GM12878 (cell line): Measurements from ENCODE around the gene TRIM45. TPM values are rescaled to one million over a fixed set of nuclear protein-coding genes. Genes with fewer than 3 reads are reported as not detected.

ENCODE experiments used
- LARP7 ChIP-seq: fragments of 450-650 bp; IDR thresholded peaks from 2 replicates; pipeline ENCODE4 v1.6.1; 2017; ENCODE audit warnings: mild to moderate bottlenecking
- NBN ChIP-seq: fragments of 450-650 bp; IDR thresholded peaks from 2 replicates; pipeline ENCODE4 v1.6.1; 2016
- SMAD1 ChIP-seq: fragments of 450-650 bp; IDR thresholded peaks from 2 replicates; pipeline ENCODE4 v1.6.1; 2018; ENCODE audit warnings: mild to moderate bottlenecking, low read depth; ENCODE audit not compliant: partially characterized antibody
- TCF12 ChIP-seq: IDR thresholded peaks from 2 replicates; pipeline ENCODE4 v1.6.1; 2011; ENCODE audit warnings: low read depth, mild to moderate bottlenecking, low read length
- polyA plus RNA-seq, 11 experiments: library from polyadenylated mRNA; depleted of rRNA in 4 of 11; unstranded in 6 of 11; stranded (reverse) in 5 of 11; fragments of >200 nt; fragmentation: Nextera tagmentation in 4 of 11; fragmentation: Illumina TruSeq in 1 of 11; extraction: Ambion mirVana in 4 of 11; extraction: Trizol in 1 of 11; gene quantifications; 1 replicate in 1 of 11; 2 replicates in 10 of 11; pipeline versions ENCODE4 v1.2.1 to v1.2.3, GENCODE V29; 2011 to 2016; ENCODE audit warnings: inconsistent platforms in 2 of 11, missing spikeins in 2 of 11, low read depth in 1 of 11
- total RNA-seq, 4 experiments: library from RNA; depleted of rRNA in 3 of 4; stranded (reverse); fragments of >200 nt in 3 of 4; fragmentation: Illumina TruSeq in 1 of 4; extraction: Trizol in 1 of 4; gene quantifications; 2 replicates each; pipeline versions ENCODE4 v1.2.1 to v1.2.3, GENCODE V29; 2013 to 2021
- TF ChIP-seq, protein P1 (sequence below): IDR thresholded peaks from 2 replicates; pipeline ENCODE4 v1.6.1; 2012; ENCODE audit warnings: improper control_type of control experiment, low read depth, low read length; ENCODE audit not compliant: insufficient replicate concordance
- TF ChIP-seq, protein P2 (sequence below): fragments of 450-650 bp; IDR thresholded peaks from 2 replicates; pipeline ENCODE4 v1.6.1; 2017; ENCODE audit warnings: mild to moderate bottlenecking
- TF ChIP-seq, protein P3 (sequence below): fragments of 150-350 bp; IDR thresholded peaks from 2 replicates; pipeline ENCODE4 v1.6.1; 2016; ENCODE audit warnings: low read depth, low read length
- TF ChIP-seq, protein P4 (sequence below): fragments of 450-650 bp; IDR thresholded peaks from 2 replicates; pipeline ENCODE4 v1.6.1; 2016; ENCODE audit warnings: mild to moderate bottlenecking
- TF ChIP-seq, protein P5 (sequence below): fragments of 450-650 bp; IDR thresholded peaks from 2 replicates; pipeline ENCODE4 v1.6.1; 2016; ENCODE audit warnings: mild to moderate bottlenecking
- TF ChIP-seq, protein P6 (sequence below): IDR thresholded peaks from 2 replicates; pipeline ENCODE4 v1.6.1; 2012; ENCODE audit warnings: low read depth, low read length, improper control_type of control experiment
- TF ChIP-seq, protein P7 (sequence below): fragments of 450-650 bp; formaldehyde crosslinking; IDR thresholded peaks from 2 replicates; pipeline ENCODE4 v1.5.0; 2022; ENCODE audit warnings: mild to moderate bottlenecking, missing genetic modification characterization

The TRIM45 gene
- total and polyA plus RNA-seq, 10 of the 15 experiments (the other 5 are each of a cell fraction or from before 2014, with no cell fraction given), result 0.31 to 0.86 (median 0.46) TPM

DNA sequence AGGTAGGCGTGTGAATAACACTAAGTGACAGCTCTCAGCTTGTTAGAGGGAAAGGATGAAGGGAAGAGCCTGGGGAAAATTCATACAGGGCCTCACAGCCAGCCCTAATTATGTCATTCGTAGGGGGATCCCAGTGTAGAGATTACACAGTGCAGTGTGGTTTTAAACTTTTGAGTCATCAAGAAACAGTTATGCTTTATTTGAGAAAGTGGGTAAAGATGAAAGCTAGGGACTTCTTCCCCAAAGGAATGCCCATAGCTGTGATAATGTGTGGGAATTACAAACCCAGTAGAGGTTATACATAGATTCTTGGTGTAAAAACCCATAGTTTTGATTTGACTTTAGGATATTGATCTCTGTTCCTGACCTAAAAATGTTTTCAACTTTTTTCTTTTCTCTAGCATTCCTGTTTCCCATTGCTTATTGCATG, 59.5 kb downstream of the TRIM45 start (continued):
- TF ChIP-seq, protein P1, sequence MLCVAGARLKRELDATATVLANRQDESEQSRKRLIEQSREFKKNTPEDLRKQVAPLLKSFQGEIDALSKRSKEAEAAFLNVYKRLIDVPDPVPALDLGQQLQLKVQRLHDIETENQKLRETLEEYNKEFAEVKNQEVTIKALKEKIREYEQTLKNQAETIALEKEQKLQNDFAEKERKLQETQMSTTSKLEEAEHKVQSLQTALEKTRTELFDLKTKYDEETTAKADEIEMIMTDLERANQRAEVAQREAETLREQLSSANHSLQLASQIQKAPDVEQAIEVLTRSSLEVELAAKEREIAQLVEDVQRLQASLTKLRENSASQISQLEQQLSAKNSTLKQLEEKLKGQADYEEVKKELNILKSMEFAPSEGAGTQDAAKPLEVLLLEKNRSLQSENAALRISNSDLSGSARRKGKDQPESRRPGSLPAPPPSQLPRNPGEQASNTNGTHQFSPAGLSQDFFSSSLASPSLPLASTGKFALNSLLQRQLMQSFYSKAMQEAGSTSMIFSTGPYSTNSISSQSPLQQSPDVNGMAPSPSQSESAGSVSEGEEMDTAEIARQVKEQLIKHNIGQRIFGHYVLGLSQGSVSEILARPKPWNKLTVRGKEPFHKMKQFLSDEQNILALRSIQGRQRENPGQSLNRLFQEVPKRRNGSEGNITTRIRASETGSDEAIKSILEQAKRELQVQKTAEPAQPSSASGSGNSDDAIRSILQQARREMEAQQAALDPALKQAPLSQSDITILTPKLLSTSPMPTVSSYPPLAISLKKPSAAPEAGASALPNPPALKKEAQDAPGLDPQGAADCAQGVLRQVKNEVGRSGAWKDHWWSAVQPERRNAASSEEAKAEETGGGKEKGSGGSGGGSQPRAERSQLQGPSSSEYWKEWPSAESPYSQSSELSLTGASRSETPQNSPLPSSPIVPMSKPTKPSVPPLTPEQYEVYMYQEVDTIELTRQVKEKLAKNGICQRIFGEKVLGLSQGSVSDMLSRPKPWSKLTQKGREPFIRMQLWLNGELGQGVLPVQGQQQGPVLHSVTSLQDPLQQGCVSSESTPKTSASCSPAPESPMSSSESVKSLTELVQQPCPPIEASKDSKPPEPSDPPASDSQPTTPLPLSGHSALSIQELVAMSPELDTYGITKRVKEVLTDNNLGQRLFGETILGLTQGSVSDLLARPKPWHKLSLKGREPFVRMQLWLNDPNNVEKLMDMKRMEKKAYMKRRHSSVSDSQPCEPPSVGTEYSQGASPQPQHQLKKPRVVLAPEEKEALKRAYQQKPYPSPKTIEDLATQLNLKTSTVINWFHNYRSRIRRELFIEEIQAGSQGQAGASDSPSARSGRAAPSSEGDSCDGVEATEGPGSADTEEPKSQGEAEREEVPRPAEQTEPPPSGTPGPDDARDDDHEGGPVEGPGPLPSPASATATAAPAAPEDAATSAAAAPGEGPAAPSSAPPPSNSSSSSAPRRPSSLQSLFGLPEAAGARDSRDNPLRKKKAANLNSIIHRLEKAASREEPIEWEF, result peak; percentile 93
- TF ChIP-seq, protein P2, sequence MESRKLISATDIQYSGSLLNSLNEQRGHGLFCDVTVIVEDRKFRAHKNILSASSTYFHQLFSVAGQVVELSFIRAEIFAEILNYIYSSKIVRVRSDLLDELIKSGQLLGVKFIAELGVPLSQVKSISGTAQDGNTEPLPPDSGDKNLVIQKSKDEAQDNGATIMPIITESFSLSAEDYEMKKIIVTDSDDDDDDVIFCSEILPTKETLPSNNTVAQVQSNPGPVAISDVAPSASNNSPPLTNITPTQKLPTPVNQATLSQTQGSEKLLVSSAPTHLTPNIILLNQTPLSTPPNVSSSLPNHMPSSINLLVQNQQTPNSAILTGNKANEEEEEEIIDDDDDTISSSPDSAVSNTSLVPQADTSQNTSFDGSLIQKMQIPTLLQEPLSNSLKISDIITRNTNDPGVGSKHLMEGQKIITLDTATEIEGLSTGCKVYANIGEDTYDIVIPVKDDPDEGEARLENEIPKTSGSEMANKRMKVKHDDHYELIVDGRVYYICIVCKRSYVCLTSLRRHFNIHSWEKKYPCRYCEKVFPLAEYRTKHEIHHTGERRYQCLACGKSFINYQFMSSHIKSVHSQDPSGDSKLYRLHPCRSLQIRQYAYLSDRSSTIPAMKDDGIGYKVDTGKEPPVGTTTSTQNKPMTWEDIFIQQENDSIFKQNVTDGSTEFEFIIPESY, result no peak
- TF ChIP-seq, protein P3, sequence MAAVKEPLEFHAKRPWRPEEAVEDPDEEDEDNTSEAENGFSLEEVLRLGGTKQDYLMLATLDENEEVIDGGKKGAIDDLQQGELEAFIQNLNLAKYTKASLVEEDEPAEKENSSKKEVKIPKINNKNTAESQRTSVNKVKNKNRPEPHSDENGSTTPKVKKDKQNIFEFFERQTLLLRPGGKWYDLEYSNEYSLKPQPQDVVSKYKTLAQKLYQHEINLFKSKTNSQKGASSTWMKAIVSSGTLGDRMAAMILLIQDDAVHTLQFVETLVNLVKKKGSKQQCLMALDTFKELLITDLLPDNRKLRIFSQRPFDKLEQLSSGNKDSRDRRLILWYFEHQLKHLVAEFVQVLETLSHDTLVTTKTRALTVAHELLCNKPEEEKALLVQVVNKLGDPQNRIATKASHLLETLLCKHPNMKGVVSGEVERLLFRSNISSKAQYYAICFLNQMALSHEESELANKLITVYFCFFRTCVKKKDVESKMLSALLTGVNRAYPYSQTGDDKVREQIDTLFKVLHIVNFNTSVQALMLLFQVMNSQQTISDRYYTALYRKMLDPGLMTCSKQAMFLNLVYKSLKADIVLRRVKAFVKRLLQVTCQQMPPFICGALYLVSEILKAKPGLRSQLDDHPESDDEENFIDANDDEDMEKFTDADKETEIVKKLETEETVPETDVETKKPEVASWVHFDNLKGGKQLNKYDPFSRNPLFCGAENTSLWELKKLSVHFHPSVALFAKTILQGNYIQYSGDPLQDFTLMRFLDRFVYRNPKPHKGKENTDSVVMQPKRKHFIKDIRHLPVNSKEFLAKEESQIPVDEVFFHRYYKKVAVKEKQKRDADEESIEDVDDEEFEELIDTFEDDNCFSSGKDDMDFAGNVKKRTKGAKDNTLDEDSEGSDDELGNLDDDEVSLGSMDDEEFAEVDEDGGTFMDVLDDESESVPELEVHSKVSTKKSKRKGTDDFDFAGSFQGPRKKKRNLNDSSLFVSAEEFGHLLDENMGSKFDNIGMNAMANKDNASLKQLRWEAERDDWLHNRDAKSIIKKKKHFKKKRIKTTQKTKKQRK, result no peak
- TF ChIP-seq, protein P4, sequence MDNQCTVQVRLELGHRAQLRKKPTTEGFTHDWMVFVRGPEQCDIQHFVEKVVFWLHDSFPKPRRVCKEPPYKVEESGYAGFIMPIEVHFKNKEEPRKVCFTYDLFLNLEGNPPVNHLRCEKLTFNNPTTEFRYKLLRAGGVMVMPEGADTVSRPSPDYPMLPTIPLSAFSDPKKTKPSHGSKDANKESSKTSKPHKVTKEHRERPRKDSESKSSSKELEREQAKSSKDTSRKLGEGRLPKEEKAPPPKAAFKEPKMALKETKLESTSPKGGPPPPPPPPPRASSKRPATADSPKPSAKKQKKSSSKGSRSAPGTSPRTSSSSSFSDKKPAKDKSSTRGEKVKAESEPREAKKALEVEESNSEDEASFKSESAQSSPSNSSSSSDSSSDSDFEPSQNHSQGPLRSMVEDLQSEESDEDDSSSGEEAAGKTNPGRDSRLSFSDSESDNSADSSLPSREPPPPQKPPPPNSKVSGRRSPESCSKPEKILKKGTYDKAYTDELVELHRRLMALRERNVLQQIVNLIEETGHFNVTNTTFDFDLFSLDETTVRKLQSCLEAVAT, result peak; percentile 57; the same call in 1 of the 2 replicates
- TF ChIP-seq, protein P5, sequence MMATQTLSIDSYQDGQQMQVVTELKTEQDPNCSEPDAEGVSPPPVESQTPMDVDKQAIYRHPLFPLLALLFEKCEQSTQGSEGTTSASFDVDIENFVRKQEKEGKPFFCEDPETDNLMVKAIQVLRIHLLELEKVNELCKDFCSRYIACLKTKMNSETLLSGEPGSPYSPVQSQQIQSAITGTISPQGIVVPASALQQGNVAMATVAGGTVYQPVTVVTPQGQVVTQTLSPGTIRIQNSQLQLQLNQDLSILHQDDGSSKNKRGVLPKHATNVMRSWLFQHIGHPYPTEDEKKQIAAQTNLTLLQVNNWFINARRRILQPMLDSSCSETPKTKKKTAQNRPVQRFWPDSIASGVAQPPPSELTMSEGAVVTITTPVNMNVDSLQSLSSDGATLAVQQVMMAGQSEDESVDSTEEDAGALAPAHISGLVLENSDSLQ, result peak; percentile 85
- TF ChIP-seq, protein P6, sequence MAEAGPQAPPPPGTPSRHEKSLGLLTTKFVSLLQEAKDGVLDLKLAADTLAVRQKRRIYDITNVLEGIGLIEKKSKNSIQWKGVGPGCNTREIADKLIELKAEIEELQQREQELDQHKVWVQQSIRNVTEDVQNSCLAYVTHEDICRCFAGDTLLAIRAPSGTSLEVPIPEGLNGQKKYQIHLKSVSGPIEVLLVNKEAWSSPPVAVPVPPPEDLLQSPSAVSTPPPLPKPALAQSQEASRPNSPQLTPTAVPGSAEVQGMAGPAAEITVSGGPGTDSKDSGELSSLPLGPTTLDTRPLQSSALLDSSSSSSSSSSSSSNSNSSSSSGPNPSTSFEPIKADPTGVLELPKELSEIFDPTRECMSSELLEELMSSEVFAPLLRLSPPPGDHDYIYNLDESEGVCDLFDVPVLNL, result no peak
- TF ChIP-seq, protein P7, sequence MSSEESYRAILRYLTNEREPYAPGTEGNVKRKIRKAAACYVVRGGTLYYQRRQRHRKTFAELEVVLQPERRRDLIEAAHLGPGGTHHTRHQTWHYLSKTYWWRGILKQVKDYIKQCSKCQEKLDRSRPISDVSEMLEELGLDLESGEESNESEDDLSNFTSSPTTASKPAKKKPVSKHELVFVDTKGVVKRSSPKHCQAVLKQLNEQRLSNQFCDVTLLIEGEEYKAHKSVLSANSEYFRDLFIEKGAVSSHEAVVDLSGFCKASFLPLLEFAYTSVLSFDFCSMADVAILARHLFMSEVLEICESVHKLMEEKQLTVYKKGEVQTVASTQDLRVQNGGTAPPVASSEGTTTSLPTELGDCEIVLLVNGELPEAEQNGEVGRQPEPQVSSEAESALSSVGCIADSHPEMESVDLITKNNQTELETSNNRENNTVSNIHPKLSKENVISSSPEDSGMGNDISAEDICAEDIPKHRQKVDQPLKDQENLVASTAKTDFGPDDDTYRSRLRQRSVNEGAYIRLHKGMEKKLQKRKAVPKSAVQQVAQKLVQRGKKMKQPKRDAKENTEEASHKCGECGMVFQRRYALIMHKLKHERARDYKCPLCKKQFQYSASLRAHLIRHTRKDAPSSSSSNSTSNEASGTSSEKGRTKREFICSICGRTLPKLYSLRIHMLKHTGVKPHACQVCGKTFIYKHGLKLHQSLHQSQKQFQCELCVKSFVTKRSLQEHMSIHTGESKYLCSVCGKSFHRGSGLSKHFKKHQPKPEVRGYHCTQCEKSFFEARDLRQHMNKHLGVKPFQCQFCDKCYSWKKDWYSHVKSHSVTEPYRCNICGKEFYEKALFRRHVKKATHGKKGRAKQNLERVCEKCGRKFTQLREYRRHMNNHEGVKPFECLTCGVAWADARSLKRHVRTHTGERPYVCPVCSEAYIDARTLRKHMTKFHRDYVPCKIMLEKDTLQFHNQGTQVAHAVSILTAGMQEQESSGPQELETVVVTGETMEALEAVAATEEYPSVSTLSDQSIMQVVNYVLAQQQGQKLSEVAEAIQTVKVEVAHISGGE (CRISPR knock-in tag), result no peak
- TF ChIP-seq NBN (peak; percentile 81), LARP7 (no peak), SMAD1 (peak; percentile 87), TCF12 (0 out of 2 replicates have a peak, but pooled peaks have one; percentile 43)
